GM21825 (cell line): Measurements from ENCODE around the gene CORO7.

Experiments
- ATAC-seq: cut with Tn5 transposase; IDR thresholded peaks from one replicate; pipeline ENCODE4 v1.9.1; 2021; ENCODE audit warnings: mild to moderate bottlenecking, moderate library complexity; ENCODE audit not compliant: unreplicated experiment

The CORO7 gene

GRCh38 chr16:4324492-4325252 lies 91.7 kb downstream of the CORO7 start:
- ATAC-seq, result no peak

- no peak for ATAC-seq
These were observed 92.4 kb downstream of the CORO7 start for GRCh38 chr16:4323845-4324488.

GRCh38 chr16:4323071-4323844 lies 93.1 kb downstream of the CORO7 start:
- ATAC-seq, result no peak

- ATAC-seq, result no peak
These were observed 94.0 kb downstream of the CORO7 start for GRCh38 chr16:4322121-4323052.

DNA sequence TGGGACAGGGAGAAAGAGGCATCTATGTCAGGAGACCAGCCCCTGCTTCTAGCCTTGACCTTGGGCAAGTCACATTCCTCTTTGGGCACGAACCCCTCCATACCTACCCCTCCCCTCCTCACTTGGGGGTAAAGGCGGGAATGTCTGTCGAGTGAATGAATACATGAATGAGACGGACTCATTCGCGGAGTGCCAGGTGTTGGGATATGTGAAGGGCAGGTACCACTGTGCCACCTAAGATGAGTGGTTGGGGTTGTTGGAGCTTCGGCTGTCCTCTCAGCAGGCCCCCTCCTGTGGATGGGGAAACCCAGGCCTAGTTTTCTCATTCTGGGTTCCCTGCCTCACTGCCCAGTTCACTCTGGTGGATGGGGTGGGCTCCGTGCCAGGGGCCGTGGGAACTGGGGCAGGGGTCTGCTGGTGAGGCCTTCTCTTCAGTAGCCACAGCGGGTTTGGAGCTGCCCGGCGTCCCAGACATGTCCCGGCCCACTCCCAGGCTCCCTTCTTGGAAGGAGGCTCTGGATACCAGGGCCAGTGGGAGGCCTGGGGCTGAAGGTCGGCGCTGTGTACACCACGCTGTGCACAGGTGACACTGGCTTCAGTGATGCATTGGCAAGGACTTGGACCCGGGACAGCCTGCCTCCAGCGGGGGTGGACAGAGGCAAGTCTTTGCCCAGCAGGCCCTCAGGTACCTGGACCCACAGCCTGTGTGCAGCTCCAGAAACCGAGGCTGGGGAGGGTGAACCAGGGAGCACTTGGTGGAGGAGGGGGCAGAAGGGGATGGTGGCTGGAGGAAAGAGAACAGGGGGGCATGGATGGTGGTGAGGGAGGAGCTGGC lies 94.9 kb downstream of the CORO7 start:
- no peak for ATAC-seq

DNA sequence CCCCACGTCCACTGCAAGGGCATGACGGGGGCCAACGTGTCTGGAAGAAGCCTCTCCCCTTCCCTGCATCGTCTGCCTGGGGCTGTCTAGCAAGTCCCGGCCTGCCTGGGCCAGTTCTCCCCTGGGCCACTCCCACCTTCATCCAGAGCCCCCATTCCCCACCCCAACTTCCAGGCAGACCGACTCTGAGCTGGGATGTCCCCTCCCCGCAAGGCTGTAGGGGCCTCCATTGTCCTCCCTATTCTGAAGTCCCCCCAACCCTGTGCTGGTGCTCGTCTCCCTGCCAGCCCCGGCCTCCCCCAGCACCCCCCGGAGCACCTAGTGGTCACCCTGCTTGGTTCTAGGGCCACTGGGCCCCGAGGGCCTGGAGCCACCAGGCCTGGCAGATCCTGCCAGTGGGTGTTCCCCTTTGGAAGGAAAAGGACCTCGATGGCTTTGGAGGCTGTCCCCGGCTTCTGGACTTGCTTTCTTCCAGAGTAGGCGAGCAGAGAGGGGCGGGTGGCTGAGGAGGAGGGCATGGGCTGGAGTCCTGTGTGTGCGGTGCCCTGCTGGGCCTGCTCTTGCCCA lies 95.7 kb downstream of the CORO7 start:
- ATAC-seq, result no peak

DNA sequence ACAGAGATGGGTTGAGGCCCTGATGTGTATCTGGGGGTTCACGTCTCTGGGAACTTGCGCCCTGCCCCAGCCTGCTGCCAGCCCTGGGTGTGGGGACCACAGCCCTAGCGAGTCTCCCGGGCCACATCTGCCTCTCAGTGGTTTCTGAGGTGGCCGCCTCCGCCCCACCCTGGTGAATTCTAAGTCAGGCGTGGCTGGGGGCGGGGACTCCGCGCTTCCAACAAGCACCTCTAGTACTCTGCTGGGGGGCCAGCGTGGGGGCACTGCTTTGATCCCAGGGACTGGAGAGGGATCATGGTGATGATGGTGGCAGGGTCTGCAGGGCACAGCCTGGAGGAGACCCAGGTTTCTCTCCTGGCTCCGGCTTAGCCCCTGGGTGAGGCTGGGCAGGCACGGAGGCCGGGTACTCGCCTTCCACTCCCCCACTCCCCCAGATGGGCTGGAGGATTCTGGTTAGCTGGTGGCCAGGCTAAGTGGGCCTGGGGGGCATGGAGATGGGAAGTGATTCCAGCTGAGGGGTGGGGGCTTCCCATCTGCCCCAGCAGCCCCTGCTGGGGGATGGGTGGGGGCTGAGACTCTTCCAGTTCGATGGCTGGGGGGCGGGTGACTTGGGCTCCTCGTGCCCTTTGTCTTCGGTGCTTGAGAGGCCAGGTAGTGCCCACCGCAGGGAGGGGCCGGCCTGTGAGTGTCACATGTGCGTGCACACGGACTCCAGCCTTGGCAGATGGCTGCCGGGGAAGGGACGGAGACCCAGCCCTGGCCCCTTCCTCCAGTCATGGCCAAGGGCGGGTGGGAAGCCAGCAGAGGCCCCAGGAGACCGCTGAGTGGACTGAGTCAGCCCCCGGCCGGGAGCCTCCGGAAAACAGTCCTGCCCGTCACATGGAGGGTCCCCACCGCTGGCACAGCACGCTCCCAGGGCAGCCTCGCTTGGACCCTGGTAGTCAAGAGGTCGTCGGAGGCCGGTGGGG lies 96.7 kb downstream of the CORO7 start:
- no peak for ATAC-seq

DNA sequence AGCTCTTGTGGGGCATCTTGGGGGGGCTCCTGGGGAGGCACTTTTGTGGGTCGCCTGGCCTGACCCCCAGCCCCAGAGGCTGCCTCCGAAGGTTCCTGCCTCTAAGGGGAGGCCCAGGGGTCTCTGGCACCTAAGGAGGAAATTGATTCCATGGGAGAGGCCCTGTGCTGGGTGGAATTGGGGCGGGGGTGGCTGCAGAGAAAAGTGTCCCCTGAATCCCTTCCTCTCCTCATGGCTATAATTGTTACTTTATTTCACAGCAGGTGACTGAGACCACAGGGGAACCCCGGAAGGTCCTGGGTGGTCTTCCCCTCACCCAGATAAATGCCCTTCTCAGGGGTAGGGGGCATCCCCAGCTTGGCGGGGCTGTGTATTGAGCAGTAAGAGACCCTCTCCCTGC lies 97.4 kb downstream of the CORO7 start:
- ATAC-seq, result no peak

DNA sequence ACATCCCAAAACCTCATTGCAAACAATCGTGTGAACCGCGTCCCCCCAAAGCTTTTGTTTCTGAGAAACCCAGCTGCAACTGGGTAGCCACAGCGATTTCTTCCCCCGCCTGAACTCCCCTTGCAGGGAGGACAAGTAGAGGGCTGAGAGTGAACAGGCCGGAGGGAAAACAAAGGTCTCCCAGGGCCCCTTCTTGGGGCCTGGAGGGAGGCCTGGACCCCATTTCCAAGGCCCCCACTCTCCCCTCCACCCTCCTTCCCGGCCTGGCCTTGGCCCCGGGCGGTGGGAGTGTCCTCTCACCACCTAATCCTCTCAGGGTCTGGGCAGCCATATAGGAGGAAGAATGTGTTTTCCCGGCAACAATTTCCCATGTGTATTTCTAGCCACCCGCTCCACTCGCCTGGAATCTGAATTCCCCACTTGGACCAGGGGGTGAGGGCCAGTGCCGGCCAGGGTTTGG lies 97.9 kb downstream of the CORO7 start:
- no peak for ATAC-seq

DNA sequence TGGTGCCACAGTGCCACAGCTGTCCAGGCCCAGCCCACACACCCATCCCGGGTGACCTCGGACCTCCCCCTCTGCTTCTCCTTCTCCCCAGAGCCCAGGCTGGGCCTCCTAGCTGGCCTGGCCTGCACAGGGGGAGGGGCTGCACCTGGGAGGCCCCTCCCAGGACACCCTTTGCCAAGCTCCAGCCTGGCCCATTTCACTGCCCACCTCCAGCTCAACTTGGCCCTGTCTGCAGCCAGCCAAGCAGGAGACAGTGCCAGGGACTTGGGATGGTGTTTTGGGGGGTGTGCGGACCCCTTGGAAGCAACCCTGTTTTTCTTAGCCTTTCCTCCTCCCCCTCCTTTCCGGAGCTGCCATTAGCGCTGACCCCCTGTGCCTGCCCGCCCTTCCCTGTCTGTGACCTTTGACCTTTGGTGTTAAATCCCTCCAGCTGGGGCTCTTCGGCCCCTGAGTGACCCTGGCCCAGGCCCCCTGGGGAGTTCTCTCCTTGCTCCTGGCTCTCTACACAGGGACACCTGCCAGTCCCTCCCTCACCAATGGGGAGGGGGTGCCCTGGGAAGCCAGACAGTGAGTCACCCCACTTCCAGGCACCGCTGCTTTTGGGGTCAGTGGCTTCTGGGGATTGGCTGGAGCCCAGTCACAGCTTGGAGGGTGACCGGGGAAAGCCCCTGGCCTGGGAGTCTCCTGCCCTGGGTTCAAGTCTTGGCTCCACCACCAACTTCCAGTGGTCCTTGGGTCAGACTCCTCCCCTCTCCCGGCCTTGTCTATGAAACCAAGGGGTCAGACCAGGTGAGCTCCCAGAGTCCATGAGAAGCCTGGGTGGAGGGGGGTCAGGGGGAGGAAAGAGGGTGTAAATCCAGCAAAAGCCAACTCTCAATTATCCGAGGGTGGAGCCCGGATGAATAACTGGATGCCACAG lies 98.6 kb downstream of the CORO7 start:
- ATAC-seq, result no peak

DNA sequence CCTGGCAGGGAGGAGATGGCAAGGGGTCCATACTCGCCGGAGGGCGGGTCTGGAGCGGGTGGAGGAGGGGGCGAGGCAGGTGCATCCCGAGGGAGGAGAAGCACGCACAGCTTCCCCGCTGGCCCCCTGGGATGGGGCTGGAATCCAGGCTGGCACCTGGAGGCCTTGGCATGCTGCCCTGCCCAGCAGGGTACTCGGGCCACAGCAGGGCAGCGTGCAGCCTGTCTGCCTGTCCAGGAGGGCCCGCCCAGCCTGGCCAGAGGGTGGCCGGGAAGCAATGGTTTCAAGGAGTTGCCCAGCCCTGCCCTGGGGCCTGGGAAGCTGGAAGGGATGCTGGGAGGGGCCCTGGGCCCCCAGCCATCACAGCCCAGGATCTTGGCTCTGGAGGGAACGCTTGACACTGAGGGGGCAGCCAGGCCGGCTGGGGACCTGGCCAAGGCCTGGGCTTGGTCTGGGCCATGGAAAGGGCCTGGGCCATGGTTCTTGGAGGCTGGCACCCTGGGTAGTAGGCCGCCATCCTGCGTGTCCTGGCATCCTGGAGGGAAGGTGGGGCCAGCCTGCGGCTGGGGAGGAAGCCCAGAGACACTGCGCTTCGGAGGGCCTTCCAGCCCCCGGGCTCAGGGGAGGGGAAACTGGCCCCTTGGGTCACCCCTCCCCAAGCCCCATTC lies 99.4 kb downstream of the CORO7 start:
- ATAC-seq, result no peak

DNA sequence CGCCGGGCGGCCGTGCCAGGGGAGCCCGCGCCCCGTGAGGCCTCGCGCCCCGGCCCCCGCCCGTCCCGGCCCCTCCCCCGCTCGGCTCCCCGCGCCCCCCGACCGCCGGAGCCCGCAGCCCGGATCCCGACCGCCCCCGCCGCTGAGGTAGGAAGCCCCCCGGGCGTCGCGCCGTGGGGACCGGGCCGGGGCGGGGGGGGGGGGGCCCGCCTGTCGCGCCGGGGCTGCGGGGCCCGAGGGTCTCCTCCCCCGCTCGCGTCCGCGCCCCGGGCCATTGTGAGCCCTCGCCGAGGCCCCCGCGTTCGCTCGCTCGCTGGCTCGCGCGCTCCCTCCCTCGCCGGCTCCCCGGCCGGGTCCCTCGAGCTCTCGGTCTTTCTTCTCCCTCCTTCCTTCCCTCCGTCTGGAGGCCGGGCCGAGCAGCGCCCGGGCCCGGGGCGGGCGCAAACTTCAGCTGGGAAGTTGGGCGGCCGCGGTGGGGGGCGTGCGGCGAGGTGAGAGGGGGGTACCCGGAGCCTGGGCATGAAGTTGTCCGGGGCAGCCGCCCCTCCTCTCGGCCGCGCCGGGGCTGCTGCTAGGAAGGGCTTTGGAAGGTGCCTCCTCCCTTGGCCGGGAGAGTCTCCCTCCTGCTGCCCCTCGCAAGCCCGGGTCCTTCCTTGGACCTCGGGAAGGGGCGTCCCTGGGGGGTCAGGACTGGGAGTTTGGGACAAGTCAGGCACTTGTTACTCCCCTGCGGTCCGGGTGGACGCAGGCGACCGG lies 100.1 kb downstream of the CORO7 start:
- no peak for ATAC-seq

DNA sequence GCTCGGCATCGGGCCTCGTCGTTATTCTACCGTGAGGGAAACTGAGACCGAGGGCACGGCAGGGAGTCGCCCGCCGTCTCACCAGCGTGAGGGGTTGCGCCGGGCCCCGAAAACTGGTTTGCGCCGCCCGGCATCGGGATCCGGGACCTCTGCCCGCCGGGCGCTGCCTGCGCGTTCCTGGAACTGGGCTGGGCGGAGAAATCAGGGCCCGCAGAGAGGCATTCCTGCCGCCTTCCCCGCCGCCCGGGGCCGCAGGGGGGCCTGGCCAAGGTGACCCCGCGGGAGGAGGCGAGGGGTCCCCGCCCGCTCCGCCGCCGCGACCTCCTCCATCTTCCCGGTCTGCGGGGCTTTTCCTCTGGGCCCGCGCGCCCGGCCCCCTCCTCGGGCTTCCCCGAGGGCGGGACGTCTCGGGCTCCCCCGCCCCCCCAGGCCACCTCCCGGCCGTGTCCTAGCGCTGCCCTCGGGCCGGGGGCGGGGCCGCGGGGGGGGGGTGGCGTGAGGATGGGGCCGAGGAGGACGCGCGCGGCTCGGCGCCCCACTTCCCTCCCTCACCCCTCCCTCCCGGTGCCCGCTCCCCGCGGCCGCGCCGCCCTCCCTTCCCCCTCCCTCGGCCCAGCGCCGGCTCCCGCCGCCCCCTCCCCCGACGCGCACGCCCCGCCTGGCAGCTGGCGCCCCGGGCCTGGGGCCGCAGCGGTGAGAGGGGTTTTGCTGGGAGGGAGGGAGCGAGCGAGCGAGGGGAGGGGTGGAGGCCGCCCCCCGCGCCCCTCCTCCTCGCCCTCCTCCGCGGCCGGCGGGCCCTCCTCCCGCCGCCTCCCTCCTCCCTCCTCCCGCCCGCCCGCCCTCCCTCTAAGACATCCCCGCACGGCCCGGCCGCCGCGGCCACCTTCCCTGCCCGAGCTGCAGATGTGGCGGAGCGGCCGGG lies 100.9 kb downstream of the CORO7 start, which contains the start of gene GLIS2:
TSS of gene GLIS2 (plus strand) at position 882 of the 922 bp plus-strand sequence. CDS start 16,214 bp downstream, outside the sequence.
- no peak for ATAC-seq

DNA sequence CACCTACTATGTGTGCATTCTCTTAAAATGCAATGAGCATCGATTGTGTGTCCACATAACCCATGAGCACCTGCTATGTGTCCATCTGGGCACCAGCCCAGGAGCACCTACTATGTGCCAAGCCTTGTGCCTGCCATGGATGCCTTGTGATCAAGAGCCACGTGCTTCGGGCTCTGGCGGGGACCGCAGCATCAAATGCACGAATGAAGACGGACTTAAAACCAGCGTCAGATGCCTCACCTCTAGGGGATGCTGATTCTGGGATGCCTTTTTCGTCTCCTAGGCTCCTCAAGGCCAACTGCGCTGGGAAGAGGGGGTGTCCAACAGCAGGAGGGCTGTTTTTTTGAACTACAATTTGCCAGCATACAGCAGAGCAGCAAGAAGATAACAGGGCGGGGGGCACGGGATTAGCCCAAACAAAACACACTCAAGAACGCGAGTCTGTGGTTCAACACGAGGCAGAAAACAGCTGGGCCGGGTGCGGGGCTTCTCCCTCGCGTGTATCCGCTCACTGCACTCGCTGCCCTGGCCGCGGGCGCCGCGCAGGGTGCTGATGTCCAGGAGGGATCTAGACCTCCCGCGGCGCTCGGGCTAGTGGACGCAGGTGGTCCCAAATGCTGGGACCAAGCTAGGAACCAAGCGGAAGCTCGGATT lies 101.7 kb downstream of the CORO7 start:
- no peak for ATAC-seq
